Fibroblast of mammary gland (primary cell): Measurements from ENCODE around the gene CLDN34.

ENCODE experiments used
- DNase-seq: peaks from one replicate; pipeline ENCODE4 v3.0.0-alpha.2; 2010; ENCODE audit warnings: low read depth
- H3K4me3 ChIP-seq: 2 replicates; pipeline ENCODE4 v1.5.1; 2011; ENCODE audit warnings: low read depth, mild to moderate bottlenecking, low read length, moderate library complexity; ENCODE audit not compliant: control insufficient read depth
- TF ChIP-seq, protein P1 (sequence below): conservative IDR thresholded peaks from 2 replicates; pipeline ENCODE4 v1.5.1; 2011; ENCODE audit warnings: low read depth, low read length, inconsistent platforms; ENCODE audit not compliant: control insufficient read depth, insufficient read depth

CLDN34 gene

DNA sequence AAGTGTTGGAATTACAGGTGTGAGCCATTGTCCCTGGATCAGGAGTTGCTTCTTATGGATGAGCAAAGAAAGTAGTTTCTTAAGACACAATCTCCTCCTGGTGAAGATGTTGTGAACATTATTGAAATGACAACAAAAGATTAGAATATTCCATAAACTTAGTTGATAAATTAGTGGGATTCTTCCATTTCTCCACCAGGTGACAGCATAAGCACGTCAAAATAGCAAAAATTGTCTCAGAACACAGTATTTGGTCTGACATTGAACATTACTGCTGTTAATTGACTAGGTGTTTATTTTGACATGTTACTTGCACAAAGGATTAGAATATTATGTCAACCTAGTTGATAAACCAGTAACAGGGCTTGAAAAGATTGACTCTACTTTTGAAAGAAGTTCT lies 21.6 kb downstream of the CLDN34 start:
- no peak overlapping the region for H3K4me3 ChIP-seq
- TF ChIP-seq, protein P1, sequence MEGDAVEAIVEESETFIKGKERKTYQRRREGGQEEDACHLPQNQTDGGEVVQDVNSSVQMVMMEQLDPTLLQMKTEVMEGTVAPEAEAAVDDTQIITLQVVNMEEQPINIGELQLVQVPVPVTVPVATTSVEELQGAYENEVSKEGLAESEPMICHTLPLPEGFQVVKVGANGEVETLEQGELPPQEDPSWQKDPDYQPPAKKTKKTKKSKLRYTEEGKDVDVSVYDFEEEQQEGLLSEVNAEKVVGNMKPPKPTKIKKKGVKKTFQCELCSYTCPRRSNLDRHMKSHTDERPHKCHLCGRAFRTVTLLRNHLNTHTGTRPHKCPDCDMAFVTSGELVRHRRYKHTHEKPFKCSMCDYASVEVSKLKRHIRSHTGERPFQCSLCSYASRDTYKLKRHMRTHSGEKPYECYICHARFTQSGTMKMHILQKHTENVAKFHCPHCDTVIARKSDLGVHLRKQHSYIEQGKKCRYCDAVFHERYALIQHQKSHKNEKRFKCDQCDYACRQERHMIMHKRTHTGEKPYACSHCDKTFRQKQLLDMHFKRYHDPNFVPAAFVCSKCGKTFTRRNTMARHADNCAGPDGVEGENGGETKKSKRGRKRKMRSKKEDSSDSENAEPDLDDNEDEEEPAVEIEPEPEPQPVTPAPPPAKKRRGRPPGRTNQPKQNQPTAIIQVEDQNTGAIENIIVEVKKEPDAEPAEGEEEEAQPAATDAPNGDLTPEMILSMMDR, result peak; percentile 50
- peak; percentile 23 for DNase-seq

DNA sequence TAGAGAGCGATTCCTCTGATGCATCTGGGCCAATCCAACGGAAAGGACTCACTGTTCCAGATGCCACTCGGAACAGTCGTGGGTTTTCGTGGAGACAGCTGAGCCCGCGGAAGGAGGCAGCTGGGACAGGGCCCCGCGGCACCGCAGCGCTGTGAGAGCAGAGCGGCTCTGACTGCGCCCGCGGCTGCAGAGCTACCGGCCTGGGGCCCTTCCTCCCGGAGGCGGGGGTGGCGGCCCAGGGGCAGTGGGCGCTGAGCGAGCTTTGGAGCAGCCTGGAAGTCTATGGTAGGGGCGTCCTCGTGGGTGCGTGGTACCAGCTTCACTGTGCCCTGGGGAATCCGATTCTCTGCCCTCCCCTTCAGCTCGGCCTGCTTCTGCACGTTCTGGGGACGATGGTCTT lies 24.9 kb downstream of the CLDN34 start:
- DNase-seq, result no peak
- H3K4me3 ChIP-seq, result no peak overlapping the region
- TF ChIP-seq, protein P1, result no peak

DNA sequence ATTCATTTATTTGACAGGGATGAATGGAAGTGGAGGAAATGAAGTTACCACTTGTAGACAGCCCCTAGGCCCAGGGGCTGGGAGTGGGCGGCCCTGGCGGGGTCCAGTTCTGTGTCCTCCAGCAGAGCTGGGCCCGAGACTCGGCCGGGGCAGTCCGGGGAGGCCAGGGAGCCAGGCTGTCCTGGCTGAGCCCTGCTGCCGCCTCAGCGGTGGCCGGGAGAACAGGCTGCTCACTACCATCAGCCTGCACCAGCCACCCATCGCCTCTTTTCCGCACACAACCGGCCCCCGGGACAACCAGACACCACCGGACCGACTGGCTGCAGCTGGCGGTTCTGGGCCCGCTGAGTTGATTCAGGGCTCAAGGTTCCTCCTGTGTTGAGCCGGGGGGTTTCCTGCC lies 25.6 kb downstream of the CLDN34 start:
- DNase-seq, result no peak
- no peak overlapping the region for H3K4me3 ChIP-seq
- TF ChIP-seq, protein P1, result no peak

DNA sequence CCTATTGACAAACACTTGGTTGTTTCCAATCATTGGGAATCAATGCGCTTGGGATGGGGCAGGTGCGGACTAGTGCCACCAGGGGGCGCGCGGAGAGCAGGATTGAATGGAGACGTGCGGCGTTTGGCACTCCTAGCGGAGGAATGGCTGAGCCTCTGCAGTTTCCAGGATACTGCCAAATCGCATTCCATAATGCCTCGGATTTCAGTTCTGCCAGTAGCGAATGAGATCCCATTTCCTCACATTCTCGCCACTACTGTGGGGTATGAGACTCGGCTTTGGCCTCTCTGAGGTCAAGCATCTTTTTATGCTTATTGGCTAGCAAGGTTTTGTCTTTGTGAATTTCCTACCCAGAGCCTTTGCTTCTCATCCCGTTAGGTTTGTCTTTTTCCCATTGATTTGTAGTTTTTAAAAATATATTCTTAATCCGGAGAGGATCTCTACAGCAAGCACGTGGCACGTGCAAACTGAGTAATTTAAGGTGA lies 28.7 kb downstream of the CLDN34 start:
- TF ChIP-seq, protein P1, result peak; percentile 92
- DNase-seq, result peak; percentile 79
- no peak overlapping the region for H3K4me3 ChIP-seq

DNA sequence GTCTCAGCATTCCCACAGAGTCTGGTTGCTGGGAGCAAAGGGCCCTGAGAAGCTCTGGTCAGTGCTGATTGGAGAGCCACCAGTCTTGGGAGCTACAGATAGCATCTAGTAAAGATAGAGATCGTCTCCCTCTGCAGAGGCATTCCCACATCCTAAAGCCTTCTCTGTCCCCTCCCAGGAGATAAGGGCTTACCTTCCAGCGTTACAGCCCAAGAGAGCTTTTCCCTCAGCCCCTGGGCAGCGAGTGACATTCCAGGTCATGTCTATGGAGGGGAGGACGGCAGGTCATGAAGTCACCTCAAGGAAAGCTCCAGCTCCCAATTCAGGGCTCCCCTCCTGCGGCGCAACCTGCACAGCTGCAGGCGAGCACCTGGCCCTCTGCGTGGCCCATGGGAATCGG lies 29.9 kb downstream of the CLDN34 start:
- H3K4me3 ChIP-seq, result no peak overlapping the region
- DNase-seq, result no peak
- TF ChIP-seq, protein P1, result no peak

DNA sequence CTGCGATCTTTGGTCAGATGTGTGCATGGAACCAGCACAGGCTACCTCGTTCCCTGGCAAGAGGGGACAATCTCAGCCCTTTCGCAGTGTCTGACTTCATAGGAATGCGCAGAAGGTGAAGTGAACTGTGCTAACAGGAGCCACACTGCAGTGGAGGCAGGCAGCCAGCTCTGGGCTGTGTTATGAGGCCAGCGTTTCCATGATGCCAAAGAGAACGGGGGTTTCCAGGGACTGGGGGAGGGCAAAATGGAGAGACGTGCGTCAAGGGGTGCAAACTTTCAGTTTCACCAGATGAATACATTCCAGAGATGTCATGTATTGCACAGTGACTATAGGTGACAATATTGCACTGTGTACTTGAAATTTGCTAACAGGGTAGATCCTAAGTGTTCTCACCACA lies 30.4 kb downstream of the CLDN34 start:
- TF ChIP-seq, protein P1, result no peak
- H3K4me3 ChIP-seq, result no peak overlapping the region
- no peak for DNase-seq

DNA sequence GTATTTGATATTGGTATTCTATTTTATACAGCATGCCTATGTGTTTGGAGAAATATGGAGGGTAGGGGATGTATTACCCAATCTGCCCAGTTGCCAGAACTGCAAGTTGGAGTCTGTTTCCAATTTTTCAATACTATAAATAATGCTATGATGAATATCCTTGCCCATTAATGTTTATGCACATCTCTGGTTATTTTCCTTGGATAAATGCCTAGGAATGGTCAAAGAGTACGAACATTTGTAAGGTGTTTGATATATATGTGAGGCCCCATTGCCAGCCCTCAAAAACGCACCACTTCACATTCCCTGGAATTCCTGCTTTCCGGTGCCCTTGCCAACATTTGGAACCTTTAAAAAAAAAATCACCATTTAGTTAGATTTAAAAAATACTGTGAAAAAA lies 34.3 kb downstream of the CLDN34 start:
- no peak overlapping the region for H3K4me3 ChIP-seq
- no peak for DNase-seq
- TF ChIP-seq, protein P1, result no peak
